ENCODE results near the gene LFNG.
A peak's percentile ranks its signal among the peaks of the same experiment; 100 is the strongest.

The LFNG gene, protein sequence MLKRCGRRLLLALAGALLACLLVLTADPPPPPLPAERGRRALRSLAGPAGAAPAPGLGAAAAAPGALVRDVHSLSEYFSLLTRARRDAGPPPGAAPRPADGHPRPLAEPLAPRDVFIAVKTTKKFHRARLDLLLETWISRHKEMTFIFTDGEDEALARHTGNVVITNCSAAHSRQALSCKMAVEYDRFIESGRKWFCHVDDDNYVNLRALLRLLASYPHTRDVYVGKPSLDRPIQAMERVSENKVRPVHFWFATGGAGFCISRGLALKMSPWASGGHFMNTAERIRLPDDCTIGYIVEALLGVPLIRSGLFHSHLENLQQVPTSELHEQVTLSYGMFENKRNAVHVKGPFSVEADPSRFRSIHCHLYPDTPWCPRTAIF

DNA sequence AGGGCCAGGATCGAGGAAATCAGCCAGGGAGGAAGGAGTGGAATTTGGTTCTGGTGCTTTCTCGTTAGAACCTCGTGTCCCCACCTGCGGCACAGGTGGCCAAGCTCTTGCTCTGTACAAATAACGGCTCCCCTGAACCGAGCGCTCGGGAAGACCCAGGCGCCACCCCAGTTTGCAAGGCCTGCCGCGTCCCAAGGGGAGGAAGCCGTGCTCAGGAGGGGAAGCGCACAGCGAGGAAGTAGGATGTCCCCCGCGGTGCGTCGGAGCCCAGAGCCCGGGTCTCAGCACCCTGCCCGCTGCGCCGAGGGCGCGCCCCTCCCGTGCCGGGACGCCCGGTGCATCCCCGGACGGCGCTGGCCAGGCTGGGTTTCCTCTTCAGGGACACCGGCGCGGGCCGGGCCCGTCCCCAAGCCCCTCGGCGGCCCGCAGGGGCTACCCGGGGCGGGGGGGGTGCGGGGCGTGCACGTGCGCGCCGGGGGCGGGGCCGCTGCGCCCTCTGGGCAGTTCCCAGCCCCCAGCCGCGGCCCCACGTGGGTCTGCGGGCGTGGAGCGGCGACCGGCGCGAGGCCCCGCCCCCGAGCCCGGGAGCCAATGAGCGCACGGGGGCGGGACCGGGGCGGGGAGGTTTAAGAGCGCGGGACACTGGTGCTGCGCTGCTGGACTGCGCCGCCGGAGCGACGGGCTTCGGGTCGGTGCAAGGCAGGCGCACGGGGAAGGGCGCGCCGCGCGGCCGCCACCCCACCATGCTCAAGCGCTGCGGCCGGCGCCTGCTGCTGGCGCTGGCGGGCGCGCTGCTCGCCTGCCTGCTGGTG is at the start of gene LFNG:
TSS of gene LFNG (plus strand) at position 656 of the 812 bp plus-strand sequence. CDS start at position 744, 88 bp downstream.
- DNase-seq (ENCODE audit: low read depth, low spot score) = peak; percentile 89

- DNase-seq (ENCODE audit: low read depth, low spot score) = no peak
Measured at GRCh38 chr7:2470204-2471021, 49.2 kb upstream of the LFNG start.

- no peak for DNase-seq (ENCODE audit: low read depth, low spot score)
Measured at GRCh38 chr7:2471022-2471329, 48.6 kb upstream of the LFNG start.

- DNase-seq (ENCODE audit: low read depth, low spot score) = peak; percentile 30
Measured at GRCh38 chr7:2471396-2471795, 48.2 kb upstream of the LFNG start.

- DNase-seq (ENCODE audit: low read depth, low spot score) = no peak
Measured at GRCh38 chr7:2472739-2473138, 46.8 kb upstream of the LFNG start.

GRCh38 chr7:2473496-2474180 is 45.9 kb upstream of the LFNG start:
- DNase-seq (ENCODE audit: low read depth, low spot score) = no peak

GRCh38 chr7:2474224-2474623 is 45.4 kb upstream of the LFNG start:
- DNase-seq (ENCODE audit: low read depth, low spot score) = no peak

- DNase-seq (ENCODE audit: low read depth, low spot score) = peak; percentile 54
Measured at GRCh38 chr7:2474813-2475677, 44.5 kb upstream of the LFNG start.

DNA sequence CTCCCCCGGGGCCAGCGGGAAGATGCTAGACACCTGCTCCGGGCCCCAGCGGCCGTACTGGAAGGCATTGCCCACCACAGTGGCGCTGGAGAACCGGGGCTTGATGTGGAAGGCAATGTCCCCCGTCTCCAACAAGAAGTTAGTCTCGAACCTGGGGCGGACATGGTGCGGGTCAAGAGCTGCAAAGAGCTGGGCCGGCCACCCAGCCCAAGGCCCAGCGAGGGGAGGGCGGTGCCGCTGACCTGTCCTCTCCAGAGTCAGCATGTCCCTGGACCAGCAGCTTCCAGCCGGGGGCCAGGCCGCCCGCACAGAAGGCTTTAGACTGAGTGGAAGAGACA is 43.9 kb upstream of the LFNG start:
- no peak for DNase-seq (ENCODE audit: low read depth, low spot score)

- no peak for DNase-seq (ENCODE audit: low read depth, low spot score)
Measured at GRCh38 chr7:2476298-2476697, 43.3 kb upstream of the LFNG start, which contains the start of gene GRIFIN. TSS of gene GRIFIN (minus strand) at chr7:2476398. CDS start at chr7:2476383, 15 bp downstream.

GRCh38 chr7:2476776-2477446 is 42.7 kb upstream of the LFNG start:
- DNase-seq (ENCODE audit: low read depth, low spot score) = no peak

GRCh38 chr7:2477447-2478398 is 41.9 kb upstream of the LFNG start:
- DNase-seq (ENCODE audit: low read depth, low spot score) = peak; percentile 75

DNA sequence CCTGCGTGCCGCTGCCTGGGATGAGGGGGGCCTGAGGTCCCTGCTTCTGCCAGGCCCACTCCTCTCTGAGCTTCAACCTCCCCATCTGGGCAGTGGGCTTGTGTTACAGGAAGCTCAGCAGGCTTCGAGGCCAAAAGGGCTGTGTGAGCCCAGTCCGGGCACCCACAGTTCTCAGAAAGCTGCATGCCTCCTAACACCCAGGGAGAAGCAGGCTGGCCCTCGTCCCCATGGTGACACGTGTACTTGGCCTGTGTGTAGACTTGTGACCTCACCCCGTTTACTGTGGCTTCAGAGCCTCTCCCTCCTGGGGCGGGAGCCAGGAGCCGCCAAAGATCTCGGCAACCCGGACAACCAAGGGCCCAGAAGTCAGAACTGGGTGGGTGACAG is 41.2 kb upstream of the LFNG start:
- DNase-seq (ENCODE audit: low read depth, low spot score) = no peak

- DNase-seq (ENCODE audit: low read depth, low spot score) = no peak
Measured at GRCh38 chr7:2478800-2479199, 40.8 kb upstream of the LFNG start.

DNA sequence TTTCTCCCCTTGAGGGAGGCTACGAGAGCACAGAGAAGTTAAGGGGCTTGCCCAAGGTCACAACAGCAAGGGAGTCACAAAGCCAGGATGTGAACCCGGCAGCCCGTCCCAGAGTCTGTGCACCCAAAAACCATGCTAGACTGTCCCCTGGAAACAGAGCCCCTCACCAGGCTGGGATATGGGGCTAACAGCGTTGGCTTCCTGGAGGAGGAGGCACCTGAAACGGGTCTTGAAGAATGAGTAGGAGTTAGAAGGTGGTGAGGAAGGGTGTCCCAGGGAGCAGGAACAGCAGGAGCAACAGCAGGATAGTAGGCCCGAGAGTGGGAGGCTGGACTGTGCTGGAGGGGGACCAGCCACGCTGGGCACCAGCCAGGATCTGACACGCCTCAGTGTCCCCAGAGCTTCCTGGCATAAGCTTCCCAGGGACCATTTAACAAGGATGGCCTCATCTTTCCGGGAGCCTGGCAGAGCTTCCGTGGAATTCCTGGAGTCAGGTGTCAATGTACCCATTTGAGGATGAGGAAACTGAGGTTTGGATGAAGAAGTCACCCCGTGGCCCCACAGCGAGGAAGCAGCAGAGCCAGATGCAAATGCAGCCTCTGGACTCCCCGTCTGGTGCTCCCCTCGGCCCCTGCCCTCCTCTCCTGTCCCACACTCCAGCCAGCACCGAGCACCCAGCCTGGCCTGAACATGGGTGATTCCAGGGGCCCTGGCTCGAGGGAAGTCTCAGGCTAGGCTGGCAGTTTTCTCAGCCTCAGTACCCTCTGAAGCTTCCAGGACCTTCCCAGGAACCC is 40.1 kb upstream of the LFNG start:
- DNase-seq (ENCODE audit: low read depth, low spot score) = no peak

DNA sequence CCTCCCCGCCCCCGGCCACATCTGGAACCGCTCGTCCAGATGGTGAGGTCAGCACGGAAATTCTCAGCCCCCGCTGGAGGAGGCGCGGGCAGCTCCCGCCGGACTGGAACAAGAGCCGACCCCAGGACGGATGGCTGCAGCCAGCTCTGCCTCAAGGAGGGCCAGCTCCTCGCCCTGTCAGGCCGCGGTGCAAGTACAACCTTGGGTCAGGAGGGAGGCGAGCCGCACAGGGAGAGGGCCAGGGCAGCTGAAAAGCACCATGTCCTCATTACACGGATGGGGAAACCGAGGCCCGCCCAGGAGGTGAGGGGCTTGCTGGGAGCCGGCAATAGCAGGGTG is 39.5 kb upstream of the LFNG start:
- no peak for DNase-seq (ENCODE audit: low read depth, low spot score)

DNA sequence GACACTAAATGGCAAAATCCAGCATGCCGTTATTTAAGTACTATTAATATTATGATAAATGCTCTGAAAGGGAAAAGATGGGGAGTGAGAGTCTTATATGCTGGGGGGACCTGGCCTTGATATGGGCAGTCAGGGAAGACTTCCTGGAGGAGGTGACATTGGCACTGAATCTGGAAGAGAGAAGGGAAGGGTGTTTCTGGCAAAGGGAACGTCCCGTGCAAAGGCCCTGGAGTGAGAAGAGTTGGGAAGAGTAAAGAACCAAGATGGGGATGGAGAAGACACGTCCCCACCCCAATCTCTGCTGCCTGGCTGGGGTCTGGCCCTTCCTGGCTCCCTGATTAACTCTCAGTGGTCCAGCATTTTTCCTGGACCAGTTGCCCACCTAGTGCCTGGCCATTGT is 38.4 kb upstream of the LFNG start:
- DNase-seq (ENCODE audit: low read depth, low spot score) = no peak

DNA sequence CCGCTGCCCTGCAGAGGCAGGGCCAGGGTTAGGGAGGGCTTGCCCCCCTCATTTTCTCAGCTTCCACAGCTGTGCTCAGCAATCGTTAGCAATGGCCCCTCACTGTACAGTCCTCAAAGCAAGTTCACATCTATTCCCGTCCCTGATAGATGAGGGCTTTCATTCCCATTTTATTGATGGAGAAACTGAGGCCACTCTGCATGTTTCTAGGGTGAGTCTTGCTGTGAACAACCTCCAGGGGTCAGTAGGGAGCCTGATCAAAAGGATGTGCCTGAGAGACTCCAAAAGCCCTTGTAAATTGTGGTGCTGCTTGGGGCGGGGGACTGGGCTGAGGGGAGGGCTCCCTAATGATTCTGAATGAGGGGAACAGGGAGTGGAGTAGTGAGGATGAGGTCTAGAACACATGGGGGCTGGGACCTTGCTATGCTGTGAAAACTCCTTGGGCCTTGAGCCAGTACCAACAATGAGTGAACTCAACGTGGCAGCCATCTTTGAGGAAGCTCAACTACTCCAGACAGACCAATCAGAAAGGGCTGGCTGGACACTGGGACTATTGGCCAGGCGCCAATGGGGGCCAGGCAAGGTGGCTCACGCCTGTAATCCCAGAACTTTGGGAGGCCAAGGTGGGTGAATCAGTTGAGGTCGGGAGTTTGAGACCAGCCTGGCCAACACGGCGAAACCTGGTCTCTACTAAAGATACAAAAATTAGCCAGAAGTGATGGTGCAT is 36.7 kb upstream of the LFNG start:
- DNase-seq (ENCODE audit: low read depth, low spot score) = peak; percentile 1

All from ELF-1 (cell line).